GM19238 (cell line): ENCODE measurements around the gene SPATA31E1.
"Not testable (repeated sequence)": the region's sequence is repeated elsewhere in the genome, so short reads cannot be mapped to it uniquely, and the experiment has no call there.

Experiments used
- DNase-seq: peaks from one replicate; pipeline ENCODE4 v3.0.0; 2011; ENCODE audit warnings: low spot score; ENCODE audit not compliant: insufficient read length

SPATA31E1 gene

DNA sequence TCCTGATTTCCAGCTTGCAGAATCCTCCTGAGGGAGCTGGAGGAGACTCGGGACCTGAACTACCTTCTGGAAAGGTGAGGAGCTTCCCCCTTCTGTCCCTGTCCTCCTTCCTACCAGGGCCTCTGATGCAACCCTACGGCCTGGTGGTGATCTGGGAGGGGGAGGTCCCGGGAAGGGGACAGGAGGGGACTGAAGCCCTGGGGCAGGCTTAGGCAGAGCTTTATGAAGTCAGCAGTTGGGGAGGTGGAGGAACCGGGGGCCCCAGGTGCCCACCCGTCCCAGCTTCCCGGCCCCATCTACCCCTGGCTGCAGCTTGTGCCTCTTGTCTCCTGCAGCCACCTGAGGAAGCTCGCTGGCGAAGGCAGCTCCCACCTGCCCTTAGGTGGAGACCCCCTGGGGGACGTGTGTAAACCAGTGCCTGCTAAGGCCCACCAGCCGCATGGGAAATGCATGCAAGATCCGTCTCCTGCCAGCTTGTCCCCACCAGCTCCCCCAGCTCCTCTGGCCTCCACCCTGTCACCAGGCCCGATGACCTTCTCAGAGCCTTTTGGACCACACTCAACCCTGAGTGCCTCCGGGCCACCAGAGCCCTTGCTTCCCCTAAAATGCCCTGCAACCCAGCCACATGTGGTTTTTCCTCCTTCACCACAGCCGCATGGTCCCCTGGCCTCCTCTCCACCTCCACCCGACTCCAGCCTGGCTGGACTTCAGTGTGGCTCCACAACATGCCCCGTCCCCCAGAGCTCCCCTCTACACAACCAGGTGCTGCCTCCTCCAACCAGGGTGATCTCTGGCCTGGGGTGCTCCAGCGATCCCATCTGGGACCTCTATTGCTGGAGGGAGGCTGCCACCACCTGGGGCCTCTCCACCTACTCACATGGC, 2.1 kb downstream of the SPATA31E1 start:
- no peak for DNase-seq

DNA sequence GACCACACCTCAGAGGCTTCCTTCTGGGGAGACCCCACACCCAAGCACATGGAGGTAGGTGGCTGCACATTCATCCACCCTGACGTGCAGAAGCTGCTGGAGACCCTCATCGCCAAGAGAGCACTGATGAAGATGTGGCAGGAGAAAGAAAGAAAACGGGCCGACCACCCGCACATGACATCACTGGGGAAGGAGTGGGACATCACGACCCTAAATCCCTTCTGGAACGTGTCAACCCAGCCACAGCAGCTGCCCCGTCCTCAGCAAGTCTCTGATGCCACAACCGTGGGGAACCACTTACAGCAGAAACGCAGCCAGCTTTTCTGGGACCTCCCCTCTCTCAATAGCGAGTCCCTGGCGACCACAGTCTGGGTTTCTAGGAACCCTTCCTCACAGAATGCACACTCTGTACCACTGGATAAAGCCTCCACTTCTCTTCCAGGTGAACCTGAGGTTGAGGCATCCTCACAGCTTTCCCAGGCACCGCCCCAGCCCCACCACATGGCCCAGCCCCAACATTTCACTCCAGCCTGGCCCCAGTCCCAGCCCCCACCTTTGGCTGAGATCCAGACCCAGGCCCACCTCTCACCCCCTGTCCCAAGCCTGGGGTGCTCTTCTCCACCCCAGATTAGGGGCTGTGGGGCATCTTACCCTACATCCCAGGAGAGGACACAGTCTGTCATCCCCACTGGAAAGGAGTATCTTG, 3.0 kb downstream of the SPATA31E1 start:
- DNase-seq, result no peak

GRCh38 chr9:87886210-87886932, 3.7 kb downstream of the SPATA31E1 start:
- no peak for DNase-seq

DNA sequence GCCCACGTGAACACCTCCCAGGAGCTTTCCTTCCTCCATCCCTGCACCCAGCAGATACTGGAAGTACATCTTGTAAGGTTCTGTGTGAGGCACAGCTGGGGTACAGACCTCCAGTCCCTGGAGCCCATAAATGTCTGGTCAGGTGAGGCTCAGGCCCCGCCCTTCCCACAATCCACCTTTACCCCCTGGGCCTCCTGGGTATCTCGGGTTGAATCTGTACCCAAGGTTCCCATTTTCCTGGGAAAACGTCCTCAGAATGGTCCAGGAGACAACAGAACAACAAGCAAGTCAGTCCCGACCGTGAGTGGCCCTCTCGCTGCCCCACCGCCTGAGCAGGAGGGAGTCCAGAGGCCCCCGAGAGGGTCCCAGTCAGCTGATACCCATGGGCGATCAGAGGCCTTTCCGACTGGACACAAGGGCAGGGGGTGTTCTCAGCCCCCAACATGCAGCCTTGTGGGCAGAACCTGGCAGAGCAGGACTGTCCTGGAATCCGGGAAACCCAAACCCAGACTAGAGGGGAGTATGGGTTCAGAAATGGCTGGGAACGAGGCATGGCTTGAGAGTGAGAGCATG, 4.3 kb downstream of the SPATA31E1 start:
- DNase-seq, result no peak

GRCh38 chr9:87887661-87888480, 5.2 kb downstream of the SPATA31E1 start:
- DNase-seq, result no peak

DNA sequence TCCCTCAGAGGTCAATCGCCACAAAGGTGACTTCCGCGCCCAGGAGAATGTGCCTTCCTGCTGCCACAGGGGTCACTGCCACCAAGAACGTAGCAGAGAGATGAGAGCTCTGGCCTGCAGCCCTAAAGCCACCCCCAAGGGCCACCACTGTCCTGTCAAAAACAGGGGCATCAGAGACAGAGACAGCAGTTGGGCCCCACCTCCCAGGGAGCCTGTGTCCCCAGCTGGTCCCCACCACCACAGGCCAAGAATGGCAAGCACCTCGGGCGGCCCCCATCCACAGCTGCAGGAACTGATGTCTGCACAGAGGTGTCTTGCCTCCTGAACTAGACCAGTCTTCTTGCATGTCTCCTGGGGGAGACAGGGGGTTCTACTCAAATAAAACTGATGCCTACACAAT, 5.8 kb downstream of the SPATA31E1 start:
- no peak for DNase-seq

DNA sequence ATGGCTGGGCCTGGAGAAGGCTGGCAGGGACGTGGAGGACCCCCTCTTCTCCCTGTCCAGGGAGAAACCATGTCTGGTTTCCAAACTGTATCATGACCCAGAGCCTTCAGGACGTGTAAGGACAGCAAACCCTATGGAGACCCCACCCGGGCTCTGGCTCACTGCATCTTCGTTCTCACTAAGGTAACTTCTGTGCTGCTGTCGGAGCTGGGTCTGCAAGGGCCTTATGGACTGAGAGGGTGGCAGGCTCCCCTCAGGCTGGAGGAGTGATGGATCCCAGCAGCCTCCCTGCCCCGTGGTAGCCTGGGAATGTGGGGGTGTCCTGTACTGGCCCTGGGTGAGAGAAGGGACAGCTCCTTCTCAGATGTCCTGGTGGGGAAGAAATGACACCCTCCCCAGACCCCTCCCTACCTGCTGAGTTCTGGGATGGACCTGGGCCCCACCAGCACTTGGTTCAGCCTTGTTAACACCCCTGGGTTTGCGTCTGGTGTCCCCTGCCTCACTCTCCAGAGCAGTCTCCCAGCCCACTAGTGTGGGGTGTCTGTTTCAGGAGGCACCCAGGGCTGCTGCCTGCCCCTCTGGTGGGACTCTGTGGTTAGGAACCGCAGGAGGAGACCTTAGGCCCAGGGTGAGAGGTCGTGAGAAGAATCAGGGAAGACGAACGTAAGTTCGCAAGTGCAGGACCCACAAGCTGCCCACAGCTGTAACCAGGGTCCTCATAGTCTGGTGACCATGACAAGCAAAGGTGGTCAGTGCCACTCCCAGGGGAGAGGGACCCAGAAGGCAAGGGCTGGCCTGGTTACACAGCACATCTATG, 6.6 kb downstream of the SPATA31E1 start:
- no peak for DNase-seq

GRCh38 chr9:87889882-87890252, 7.2 kb downstream of the SPATA31E1 start:
- DNase-seq, result no peak

- DNase-seq, result no peak
Observed at GRCh38 chr9:87890837-87891236, 8.2 kb downstream of the SPATA31E1 start.

- DNase-seq, result no peak
Observed at GRCh38 chr9:87891754-87892153, 9.1 kb downstream of the SPATA31E1 start.

- DNase-seq, result no peak
Observed at GRCh38 chr9:87892956-87893355, 10.3 kb downstream of the SPATA31E1 start.

DNA sequence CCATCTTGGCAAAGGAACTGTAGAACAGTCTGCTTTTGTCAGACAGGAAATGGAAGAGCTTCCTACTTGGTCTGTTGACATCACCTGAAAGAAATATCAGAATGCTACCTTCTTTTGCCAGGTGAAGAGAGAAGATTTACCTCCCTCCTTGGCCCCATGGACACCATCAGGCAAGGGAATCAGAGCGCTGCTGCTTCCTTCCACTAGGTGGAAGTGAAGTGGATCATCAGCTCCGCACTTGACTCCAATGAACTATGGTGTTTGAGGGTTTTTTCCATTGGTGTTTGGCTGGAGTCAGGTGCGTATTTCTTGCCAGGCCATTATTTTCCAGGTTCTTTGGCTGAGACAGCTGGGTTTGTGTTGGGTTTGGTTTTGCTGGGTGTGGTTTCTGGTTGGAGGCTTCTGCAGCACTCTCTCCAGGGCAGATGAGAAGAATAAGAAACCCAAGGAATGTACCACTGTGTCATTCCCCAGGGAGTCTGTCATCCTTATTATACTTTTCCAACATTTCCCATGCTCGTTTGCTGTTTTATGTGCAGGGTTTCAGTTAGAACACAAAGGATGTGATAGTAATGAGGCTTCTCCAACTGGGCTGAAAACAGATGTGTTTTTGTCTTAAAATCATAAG, 12.4 kb downstream of the SPATA31E1 start:
- DNase-seq, result no peak

DNA sequence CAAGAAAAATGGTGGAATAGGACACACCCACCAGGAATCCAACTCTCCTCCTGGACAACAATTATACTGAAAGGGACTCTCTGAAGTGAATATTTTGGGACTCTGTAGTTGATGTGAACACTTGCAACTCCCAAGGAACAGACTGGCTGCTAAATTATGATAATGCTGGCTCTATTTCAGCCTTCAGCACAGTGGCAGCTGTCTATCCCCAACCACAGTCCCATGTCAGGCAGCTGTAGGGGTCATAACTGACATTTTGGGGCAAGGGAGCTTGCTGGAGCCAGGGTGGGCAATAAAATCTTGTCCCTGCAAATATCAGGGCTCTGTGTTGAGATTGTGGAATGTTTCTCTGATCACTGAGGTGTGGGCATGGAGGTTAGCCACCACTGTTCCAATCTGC, 14.2 kb downstream of the SPATA31E1 start:
- no peak for DNase-seq

- DNase-seq, result no peak
Observed at GRCh38 chr9:87898151-87898550, 15.5 kb downstream of the SPATA31E1 start.

- DNase-seq, result not testable (repeated sequence)
Observed at GRCh38 chr9:87902371-87902770, 19.7 kb downstream of the SPATA31E1 start.

GRCh38 chr9:87909310-87910041, 26.8 kb downstream of the SPATA31E1 start:
- DNase-seq, result no peak

DNA sequence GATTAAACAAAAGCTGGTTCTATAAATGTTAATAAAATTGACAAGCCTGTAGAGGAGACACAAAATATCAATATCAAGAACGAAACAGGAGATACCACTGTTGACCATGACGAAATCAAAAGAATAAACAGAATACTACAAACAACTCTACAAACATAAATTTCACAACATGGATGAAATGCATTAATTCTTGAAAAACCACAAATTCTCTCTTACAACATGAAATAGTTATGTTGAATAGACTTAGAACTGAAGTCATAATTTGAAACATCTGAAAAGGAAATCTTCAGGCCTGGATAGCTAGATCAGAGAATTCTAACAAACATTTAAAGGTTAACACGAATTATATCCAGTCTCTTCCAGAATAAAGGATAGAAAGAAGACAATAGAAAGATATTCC, 28.1 kb downstream of the SPATA31E1 start:
- DNase-seq, result no peak

DNA sequence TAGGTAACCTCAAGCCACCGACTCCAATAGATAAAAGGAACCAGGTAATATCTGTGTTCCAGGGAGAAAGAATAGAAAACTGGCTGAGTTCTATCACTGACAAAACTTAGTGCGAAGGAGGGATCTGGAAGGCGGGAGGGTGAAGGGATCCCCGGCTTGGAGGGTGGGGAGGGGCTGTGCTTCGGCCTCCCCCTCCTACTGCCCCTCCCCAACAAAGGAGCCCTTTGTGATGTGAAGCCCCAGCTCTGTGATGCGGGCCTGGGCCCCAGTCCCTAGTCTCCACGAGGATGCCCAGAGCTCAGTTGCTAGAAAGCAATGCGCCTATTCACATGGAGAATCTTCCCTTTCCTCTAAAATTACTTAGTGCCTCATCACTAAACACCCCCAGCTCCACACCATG, 35.0 kb downstream of the SPATA31E1 start, which contains the start of gene SPATA31C1:
Gene SPATA31C1 (plus strand): TSS at position 301 of the 400 bp plus-strand sequence.
- DNase-seq, result not testable (repeated sequence)

DNA sequence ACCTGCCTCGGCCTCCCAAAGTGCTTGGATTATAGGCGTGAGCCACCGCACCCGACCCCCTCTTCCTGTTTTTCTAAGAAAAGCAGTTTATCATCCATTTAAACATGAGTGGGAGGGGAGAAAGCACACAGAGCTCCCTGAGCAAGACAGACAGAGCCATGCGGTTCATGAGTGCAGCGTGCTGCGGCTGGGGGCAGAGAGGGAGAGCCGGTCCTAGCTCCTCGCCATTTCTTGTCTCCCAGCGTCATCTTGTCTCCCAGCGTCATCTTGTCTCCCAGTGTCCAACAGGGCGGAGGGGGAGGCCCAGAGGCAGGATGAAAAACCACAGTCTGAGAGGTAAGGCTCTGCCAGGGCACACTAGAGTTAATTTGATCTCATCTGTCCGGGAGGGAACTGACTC, 36.3 kb downstream of the SPATA31E1 start:
- DNase-seq, result not testable (repeated sequence)
